GM19239 (cell line): ENCODE measurements around the gene ETV6.

Source experiments
- DNase-seq: peaks from one replicate; pipeline ENCODE4 v3.0.0; 2011; ENCODE audit warnings: low spot score; ENCODE audit not compliant: insufficient read length
- FAIRE-seq: peaks from 2 replicates; lab custom pipeline; 2011; peaks lifted over from hg19 to GRCh38; lab: Jason Lieb, UNC

Gene ETV6

DNA sequence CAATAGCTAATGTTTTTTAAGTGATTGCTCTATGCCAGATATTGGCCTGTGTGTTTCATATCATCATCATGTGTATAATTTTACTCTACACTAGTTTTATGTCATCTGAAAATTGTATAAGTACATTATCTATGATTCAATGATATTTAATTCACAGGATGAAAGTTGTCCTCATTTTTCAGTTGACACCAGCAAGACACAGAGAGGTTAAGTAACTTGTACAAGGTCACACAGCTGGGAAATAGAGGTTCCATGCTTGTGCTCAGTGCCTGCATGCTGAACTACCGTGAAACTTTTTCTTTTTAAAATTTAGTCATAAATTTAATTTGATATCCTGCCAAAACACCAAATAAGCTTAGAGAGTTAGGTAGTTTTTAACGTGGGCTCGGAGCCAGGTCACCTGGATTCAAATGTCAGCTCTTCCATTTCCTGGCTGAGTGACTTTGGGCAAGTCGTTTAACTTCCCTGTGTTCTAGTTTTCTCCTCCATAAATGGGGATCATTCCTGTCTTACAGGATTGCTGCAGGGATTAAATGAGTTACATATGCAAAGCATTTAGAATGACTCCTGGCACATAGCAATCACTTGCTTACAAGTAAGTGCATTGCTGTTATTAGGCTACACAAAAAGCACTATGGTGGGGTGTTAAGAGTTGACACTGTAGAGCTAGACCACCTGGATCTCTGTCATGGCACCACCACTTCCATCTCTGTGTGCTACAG is 183.9 kb downstream of the ETV6 start:
- FAIRE-seq: peak; percentile 8

DNA sequence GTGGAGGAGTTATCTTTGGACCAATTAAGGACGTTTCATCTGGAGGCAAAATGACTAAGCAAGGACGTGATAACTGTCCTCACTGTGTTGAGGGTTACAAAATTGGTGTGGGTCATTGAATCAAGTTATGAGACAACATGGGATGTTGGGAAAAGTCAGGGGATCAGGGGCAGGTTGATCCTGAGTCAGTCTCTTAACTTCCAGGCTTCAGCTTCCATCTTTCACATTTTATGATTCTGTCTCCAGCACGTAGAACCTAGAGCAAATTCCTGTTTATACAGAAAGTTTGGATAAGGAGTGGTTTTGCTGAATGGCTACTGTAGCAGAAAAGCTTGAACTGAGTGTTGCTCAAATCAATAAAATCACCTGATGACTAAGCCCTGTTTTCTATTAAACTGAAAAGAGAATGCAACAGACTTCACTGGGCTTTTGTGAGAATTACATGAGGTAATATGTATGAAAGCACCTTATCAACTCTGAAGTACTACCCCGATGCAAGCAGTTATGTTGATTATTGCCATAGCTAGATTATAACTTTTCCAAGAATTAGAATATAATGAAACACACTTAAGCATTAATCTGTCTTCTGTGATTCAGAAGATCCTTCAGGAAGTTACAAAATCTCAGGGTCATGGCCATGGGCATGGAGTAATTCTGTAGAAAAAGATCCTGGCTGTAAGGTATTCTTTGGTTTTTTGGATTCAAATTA is 184.8 kb downstream of the ETV6 start:
- DNase-seq (no peak), FAIRE-seq (peak; percentile 83)

More for the DNA sequence above, 183.9 kb downstream of the ETV6 start:
- no peak for DNase-seq

GRCh38 chr12:11834931-11835330 is 185.5 kb downstream of the ETV6 start:
- no peak for FAIRE-seq
- no peak for DNase-seq

DNA sequence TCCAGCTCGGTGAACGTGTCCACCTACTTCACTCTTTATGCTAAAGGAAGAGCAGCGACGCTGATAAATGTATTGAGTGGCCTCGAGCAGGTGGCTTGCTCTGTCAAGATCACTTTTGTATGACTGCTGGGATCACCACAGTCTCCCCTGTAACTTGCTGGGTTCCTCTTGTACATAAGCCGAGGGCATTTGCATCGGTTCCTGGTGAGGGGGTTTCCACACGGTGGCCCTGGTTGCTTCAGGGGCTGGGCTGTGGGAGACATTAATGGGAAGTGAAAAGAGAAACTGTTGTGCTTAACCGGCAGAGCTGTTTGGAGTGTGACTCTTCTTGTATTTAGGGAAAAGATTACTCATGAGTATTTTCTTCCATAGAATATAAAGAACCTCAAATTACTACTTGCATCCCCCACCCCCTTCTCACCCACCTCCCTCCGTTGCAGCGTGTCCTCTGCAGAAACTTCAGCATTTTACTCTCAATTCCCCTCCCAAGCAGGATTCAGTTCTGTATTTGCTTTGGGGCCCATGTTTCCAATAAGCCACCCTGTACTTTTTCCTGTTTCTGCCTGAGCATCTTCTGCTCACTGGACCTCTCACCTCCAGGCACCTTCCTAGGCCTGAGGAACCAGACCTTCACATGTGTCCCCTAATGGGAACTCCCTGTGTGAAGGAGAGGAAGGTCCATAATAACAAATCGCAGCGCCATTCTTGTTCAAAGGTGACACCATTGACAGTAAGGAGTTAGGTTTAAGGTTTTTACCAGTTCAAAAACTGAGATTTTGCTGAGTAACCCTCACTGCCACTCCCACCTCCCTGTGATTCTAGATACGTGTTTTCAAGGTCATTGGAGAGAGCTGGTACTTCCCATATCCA is 187.0 kb downstream of the ETV6 start:
- peak; percentile 99 for FAIRE-seq
- DNase-seq: peak; percentile 66

DNA sequence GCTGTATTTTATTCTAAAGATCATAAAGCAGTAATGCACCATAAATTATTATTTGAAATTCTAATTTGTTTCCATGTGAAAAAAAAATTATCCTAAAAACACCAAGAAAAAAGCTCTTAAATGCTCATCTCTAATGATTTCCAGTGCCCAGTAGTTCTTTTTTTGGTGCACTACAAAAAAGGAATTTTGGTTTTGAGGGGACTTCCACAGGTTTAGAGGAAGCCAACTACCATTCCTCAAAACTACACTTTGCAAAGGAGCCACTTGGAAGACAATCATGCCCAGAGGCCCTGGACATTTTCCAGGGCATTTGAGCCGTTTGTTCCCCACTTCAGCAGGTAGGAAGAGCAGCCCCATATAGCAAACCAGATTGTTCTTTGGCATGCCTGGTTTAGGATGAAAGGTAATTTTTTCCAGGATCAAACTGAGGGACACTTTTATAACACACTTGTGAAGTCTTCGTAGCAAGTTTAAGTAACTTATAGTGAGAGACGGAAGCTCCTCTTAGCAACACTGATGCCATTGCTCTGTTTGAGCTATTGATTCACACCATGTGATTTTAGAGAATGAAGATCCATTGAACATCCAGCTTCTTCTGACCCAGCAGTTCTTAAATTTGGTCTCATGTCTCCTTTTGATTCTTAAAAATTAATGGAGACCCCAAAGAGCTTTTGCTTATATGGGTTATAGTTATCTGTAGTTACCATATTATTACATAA is 187.9 kb downstream of the ETV6 start:
- FAIRE-seq: no peak
- DNase-seq: no peak

- no peak for FAIRE-seq
- DNase-seq: no peak
Observed at GRCh38 chr12:11838403-11838802, 188.9 kb downstream of the ETV6 start.

GRCh38 chr12:11839091-11839641 is 189.7 kb downstream of the ETV6 start:
- DNase-seq (no peak), FAIRE-seq (no peak)

GRCh38 chr12:11840366-11840765 is 190.9 kb downstream of the ETV6 start:
- no peak for DNase-seq
- no peak for FAIRE-seq

GRCh38 chr12:11846488-11846887 is 197.0 kb downstream of the ETV6 start:
- FAIRE-seq (no peak), DNase-seq (no peak)

- FAIRE-seq (no peak), DNase-seq (no peak)
Observed at GRCh38 chr12:11847539-11847938, 198.1 kb downstream of the ETV6 start.

DNA sequence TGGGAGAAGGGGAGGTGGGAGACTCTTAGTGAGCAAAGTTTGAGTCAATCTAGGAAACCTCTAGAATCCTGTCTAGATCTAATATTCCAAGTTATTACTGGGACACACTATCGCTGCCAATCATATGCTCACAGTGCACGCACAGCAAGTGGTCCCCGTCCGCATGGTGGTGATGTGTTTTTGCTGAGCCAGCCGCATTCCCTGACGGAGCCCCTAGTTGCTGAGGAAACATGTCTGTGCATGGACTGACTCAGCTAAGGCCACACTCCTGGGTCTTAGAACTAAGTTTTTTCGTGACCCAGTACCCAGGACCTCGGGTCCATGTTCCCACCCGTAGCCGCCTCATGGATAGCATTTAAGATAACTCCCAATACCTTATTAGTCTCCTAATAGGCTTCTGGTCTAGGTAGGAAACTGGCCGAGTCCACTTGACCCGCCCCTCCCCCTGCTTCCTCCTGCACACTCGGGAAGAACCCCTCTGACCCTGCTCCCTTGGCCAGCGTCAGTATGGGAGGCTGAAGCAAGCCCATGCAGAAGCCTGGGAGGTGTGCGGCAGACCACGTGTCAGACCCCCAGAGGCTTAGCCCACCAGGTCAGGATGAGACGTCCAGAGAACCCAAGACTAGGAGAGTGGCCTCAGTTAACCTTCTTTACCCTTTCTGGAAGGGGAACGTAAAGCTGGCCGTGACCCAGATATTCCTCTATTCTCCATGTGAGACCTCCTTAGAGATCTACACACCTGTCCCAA is 200.5 kb downstream of the ETV6 start:
- DNase-seq (no peak), FAIRE-seq (no peak)

- DNase-seq (no peak), FAIRE-seq (no peak)
Observed at GRCh38 chr12:11853126-11853525, 203.7 kb downstream of the ETV6 start.

GRCh38 chr12:11854011-11854499 is 204.6 kb downstream of the ETV6 start:
- DNase-seq (no peak), FAIRE-seq (no peak)

- FAIRE-seq (peak; percentile 86), DNase-seq (peak; percentile 21)
Observed at GRCh38 chr12:11855983-11856374, 206.5 kb downstream of the ETV6 start.

GRCh38 chr12:11856971-11857370 is 207.5 kb downstream of the ETV6 start:
- peak; percentile 48 for FAIRE-seq
- DNase-seq: no peak

DNA sequence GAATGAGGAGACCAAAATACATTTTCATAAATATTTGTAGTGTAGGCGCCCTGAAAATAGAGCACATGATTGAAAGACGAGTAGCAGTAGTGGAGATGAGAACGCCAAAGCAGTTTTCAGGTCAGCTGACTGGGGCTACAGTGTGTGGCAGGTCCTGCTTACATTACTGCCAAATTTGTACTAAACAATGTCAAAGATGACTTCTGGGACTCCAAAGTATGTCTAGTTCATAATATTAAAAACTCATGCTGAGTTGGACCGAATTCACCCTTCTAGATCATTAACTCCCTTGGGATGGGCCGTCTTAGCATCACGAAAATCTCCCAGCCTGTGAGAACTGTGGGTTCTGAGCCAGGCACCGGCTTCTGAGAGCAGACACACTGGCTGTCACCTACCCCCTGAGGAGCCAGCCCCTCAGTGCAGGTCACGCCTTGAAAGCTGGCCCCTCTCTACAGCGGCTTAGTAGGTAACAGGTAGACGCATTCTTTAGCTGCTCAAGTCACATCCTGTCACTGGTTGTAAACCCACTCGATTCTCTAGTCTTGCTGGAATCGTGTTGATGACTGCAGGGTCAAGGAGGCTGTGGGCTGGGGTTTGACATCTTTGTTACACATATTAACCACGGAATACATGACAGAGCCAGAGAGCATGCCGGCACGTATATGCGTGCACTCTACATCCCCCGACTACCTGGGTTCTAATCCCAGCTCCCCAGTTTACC is 210.4 kb downstream of the ETV6 start:
- DNase-seq (no peak), FAIRE-seq (no peak)

DNA sequence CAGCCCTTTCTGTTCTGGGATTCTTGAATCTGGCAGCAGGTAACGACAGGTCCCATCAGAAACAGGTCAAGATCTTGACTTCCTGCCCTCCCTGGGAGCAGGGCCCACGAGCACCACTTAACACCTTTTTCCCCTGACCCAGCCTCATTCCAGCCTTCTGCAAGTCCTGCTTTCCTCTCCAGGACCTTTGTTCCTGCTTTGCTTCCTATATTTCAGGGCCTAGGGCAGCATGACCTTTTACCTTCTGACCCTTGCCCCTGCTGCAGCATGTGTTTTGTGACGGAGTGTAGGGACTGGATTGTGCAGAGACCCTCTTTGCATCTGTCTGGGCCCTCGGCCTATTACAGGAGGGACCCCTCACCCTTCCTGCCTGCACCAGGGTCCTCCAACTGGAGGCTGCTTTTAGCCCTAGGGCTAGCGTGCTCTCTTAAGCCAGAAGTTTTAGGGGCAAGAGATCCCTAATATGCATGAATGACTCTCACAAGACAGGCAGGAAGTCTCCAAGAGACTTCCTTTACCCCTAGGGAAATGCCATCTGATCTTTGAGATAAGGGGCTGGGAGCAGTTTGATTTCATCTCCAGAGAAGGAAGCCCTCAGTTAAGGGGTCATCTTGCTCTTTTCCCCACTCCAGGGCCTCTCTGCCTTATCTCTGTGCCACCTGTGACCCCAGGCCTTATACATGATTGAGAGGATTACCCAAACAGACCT is 211.8 kb downstream of the ETV6 start:
- FAIRE-seq (no peak), DNase-seq (no peak)
